A549 (cell line): ENCODE measurements around the gene SNTG2. TPM values are rescaled to one million over a fixed set of nuclear protein-coding genes. Genes with fewer than 3 reads are reported as not detected.

Source experiments
- ATAC-seq, 2 experiments: fragments of 200-7000 bp in 1 of 2; fragments of >200 bp in 1 of 2; cut with Nextera tagmentation in 1 of 2; cut with Tn5 transposase in 1 of 2; 3 replicates each; pipeline versions ENCODE4 v1.8.0 to v1.9.1; 2018 to 2020; ENCODE audit warnings: mild to moderate bottlenecking in 1 of 2, moderate library complexity in 1 of 2
- CTCF ChIA-PET: fragments of 300-600 bp; sonication (Branson Sonifier 250); formaldehyde crosslinking; extraction: SDS; loops from one replicate; lab custom pipeline; 2021; ENCODE audit warnings: antibody characterized with exemption, inconsistent platforms; lab: Yijun Ruan, JAX
- POLR2A ChIA-PET: fragments of 350-600 bp; formaldehyde crosslinking; extraction: SDS; loops from one replicate; lab custom pipeline; 2021; ENCODE audit warnings: antibody characterized with exemption, inconsistent platforms; lab: Yijun Ruan, JAX
- DNase-seq, 2 experiments: peaks; one replicate each; pipeline versions ENCODE4 v3.0.0 to v3.0.0-alpha.2; 2011 to 2016; ENCODE audit warnings: low read depth in 1 of 2, low spot score in 1 of 2
- FAIRE-seq: peaks from 2 replicates; lab custom pipeline; 2011; peaks lifted over from hg19 to GRCh38; lab: Jason Lieb, UNC
- H3K27ac ChIP-seq, 2 experiments: fragments of >200 bp; sonication (Bioruptor Twin); formaldehyde crosslinking; 3 replicates each; pipeline ENCODE4 v1.5.1; 2016 to 2017
- H3K4me1 ChIP-seq: fragments of >200 bp; sonication (Bioruptor Twin); formaldehyde crosslinking; 3 replicates; pipeline ENCODE4 v1.6.1; 2016
- H3K4me2 ChIP-seq: fragments of >200 bp; sonication (Bioruptor Twin); formaldehyde crosslinking; 3 replicates; pipeline ENCODE4 v1.6.1; 2016
- H3K4me3 ChIP-seq: fragments of >200 bp; sonication (Bioruptor Twin); formaldehyde crosslinking; 3 replicates; pipeline ENCODE4 v1.5.1; 2016
- H3K9me3 ChIP-seq: fragments of >200 bp; sonication (Bioruptor Twin); formaldehyde crosslinking; 3 replicates; pipeline ENCODE4 v1.6.1; 2016
- BHLHE40 ChIP-seq: IDR thresholded peaks from 2 replicates; pipeline ENCODE4 v1.6.1; 2012; ENCODE audit warnings: low read depth, low read length, inconsistent platforms
- CBX2 ChIP-seq: fragments of 200-600 bp; sonication (generic); IDR thresholded peaks from 2 replicates; pipeline ENCODE4 v1.6.1; 2016; ENCODE audit warnings: low read depth, mild to moderate bottlenecking, borderline replicate concordance
- CBX8 ChIP-seq: fragments of 200-600 bp; sonication (generic); IDR thresholded peaks from 2 replicates; pipeline ENCODE4 v1.6.1; 2016
- FOXS1 ChIP-seq: fragments of 250-450 bp; sonication (Bioruptor Pico); IDR thresholded peaks from 2 replicates; pipeline ENCODE4 v1.5.0; 2020; ENCODE audit warnings: mild to moderate bottlenecking, moderate library complexity
- GATA3 ChIP-seq: IDR thresholded peaks from 2 replicates; pipeline ENCODE4 v1.6.1; 2012; ENCODE audit warnings: borderline replicate concordance
- HDAC2 ChIP-seq: fragments of 200-600 bp; sonication (generic); IDR thresholded peaks from 2 replicates; pipeline ENCODE4 v1.6.1; 2016
- HEYL ChIP-seq: fragments of 250-450 bp; sonication (Bioruptor Pico); IDR thresholded peaks from 2 replicates; pipeline ENCODE4 v1.8.0; 2021; ENCODE audit warnings: mild to moderate bottlenecking, moderate library complexity
- HOXA7 ChIP-seq: fragments of 250-450 bp; sonication (Bioruptor Pico); IDR thresholded peaks from 2 replicates; pipeline ENCODE4 v1.5.0; 2020; ENCODE audit warnings: mild to moderate bottlenecking, moderate library complexity
- KDM5A ChIP-seq: fragments of 200-600 bp; sonication (generic); IDR thresholded peaks from 2 replicates; pipeline ENCODE4 v1.6.1; 2016; ENCODE audit warnings: antibody characterized with exemption, mild to moderate bottlenecking
- MAZ ChIP-seq: fragments of 150-350 bp; IDR thresholded peaks from 2 replicates; pipeline ENCODE4 v1.6.1; 2014; ENCODE audit warnings: antibody characterized with exemption, low read depth, low read length, borderline replicate concordance
- MYC ChIP-seq: IDR thresholded peaks from 2 replicates; pipeline ENCODE4 v1.6.1; 2012; ENCODE audit warnings: mild to moderate bottlenecking, inconsistent platforms, low read length, improper control_type of control experiment, borderline replicate concordance
- NFE2L2 ChIP-seq: fragments of 150-350 bp; conservative IDR thresholded peaks from 2 replicates; pipeline ENCODE4 v1.6.1; 2014; ENCODE audit warnings: low read length
- NPAS2 ChIP-seq: fragments of 250-450 bp; sonication (Bioruptor Pico); IDR thresholded peaks from 2 replicates; pipeline ENCODE4 v1.8.0; 2022; ENCODE audit warnings: mild to moderate bottlenecking, moderate library complexity, borderline replicate concordance
- PHF8 ChIP-seq: fragments of 200-600 bp; sonication (generic); IDR thresholded peaks from 2 replicates; pipeline ENCODE4 v1.6.1; 2016; ENCODE audit warnings: low read depth, mild to moderate bottlenecking, antibody characterized with exemption, moderate library complexity, borderline replicate concordance
- RARB ChIP-seq: fragments of 250-450 bp; sonication (Bioruptor Pico); IDR thresholded peaks from 2 replicates; pipeline ENCODE4 v1.8.0; 2021; ENCODE audit warnings: mild to moderate bottlenecking, moderate library complexity
- RCOR1 ChIP-seq: fragments of 150-350 bp; IDR thresholded peaks from 2 replicates; pipeline ENCODE4 v1.6.1; 2014; ENCODE audit warnings: antibody characterized with exemption, low read length, low read depth
- RFX5 ChIP-seq: fragments of 450-650 bp; IDR thresholded peaks from 2 replicates; pipeline ENCODE4 v1.7.1; 2014; ENCODE audit warnings: antibody characterized with exemption, mild to moderate bottlenecking, moderate library complexity
- RNF2 ChIP-seq: fragments of 200-600 bp; sonication (generic); IDR thresholded peaks from 2 replicates; pipeline ENCODE4 v1.6.1; 2016; ENCODE audit warnings: low read depth, mild to moderate bottlenecking, antibody characterized with exemption, moderate library complexity, borderline replicate concordance
- ZC3H11A ChIP-seq: fragments of 450-650 bp; IDR thresholded peaks from 2 replicates; pipeline ENCODE4 v1.6.1; 2014; ENCODE audit warnings: antibody characterized with exemption, mild to moderate bottlenecking
- ZSCAN20 ChIP-seq: fragments of 250-450 bp; sonication (Bioruptor Pico); IDR thresholded peaks from 2 replicates; pipeline ENCODE4 v1.8.0; 2022; ENCODE audit warnings: mild to moderate bottlenecking, moderate library complexity
- WGBS: methylation state at CpG from one replicate; pipeline ENCODE4 v1.1.6; 2017; ENCODE audit errors: missing lambda C conversion rate; 5-methylcytosine and 5-hydroxymethylcytosine counted together
- polyA plus RNA-seq, 4 experiments: library from polyadenylated mRNA; depleted of rRNA in 3 of 4; stranded (reverse); fragments of >200 nt; fragmentation: RNase III in 1 of 4; extraction: RNeasy Plus Mini Kit Qiagen cat#74134 plus additional on column Dnase treatment in 1 of 4; gene quantifications; 2 replicates in 3 of 4; 3 replicates in 1 of 4; pipeline ENCODE4 v1.2.3, GENCODE V29; 2011 to 2017
- TF ChIP-seq, protein P1 (sequence below): fragments of 250-450 bp; sonication (Bioruptor Pico); IDR thresholded peaks from 2 replicates; pipeline ENCODE4 v1.5.0; 2020; ENCODE audit warnings: low read depth, mild to moderate bottlenecking, moderate library complexity
- TF ChIP-seq, protein P2 (sequence below): fragments of 450-650 bp; IDR thresholded peaks from 2 replicates; pipeline ENCODE4 v1.6.1; 2014; ENCODE audit warnings: antibody characterized with exemption
- TF ChIP-seq, protein P3 (sequence below): fragments of >200 bp; sonication (Bioruptor Twin); formaldehyde crosslinking; IDR thresholded peaks from 3 replicates; pipeline ENCODE4 v1.6.1; 2016
- TF ChIP-seq, protein P4 (sequence below): IDR thresholded peaks from 2 replicates; pipeline ENCODE4 v1.6.1; 2012
- TF ChIP-seq, protein P5 (sequence below): IDR thresholded peaks from 2 replicates; pipeline ENCODE4 v1.6.1; 2012; ENCODE audit warnings: low read depth, borderline replicate concordance
- TF ChIP-seq, protein P6 (sequence below): fragments of 150-350 bp; IDR thresholded peaks from 2 replicates; pipeline ENCODE4 v1.6.1; 2014; ENCODE audit warnings: low read depth, mild to moderate bottlenecking, low read length

The SNTG2 gene
- polyA plus RNA-seq, 2 of the 4 experiments (the other 2 are of a cell fraction): not detected

DNA sequence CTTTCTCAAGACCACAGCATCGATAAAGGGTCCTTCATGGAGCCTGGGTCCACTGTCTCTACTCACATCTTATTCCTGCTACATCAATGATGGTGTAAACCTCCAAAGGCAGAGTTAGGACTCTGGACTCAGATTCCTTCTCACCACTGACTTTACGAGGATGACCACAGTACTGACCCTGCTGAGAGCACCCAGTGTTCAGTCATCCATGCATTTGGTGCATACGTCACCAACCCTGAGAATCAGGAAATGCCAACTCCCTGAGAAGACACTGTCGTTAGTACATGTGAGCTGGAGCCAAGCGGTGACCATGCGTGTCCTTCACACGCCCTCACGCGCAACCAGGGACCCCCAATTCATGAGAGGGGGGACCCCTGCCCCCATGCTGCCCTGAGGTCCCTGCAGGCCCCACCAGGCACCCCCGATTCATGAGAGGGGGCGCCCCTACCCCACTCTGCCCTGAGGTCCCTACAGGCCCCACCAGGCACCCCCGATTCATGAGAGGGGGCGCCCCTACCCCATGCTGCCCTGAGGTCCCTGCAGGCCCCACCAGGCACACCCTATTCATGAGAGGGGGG lies 284.2 kb downstream of the SNTG2 start:
- no peak for ATAC-seq
- no peak overlapping the region for H3K27ac ChIP-seq
- DNase-seq: no peak
- WGBS: 60% methylated on average over 9 of the region's 13 CpGs
- H3K4me3 ChIP-seq: no peak overlapping the region
- POLR2A ChIA-PET: no interaction called here
- TF ChIP-seq HDAC2: no peak
- no peak for TF ChIP-seq KDM5A
- no peak for TF ChIP-seq RNF2
- no peak for TF ChIP-seq FOXS1
- TF ChIP-seq RFX5: no peak
- TF ChIP-seq, protein P1, sequence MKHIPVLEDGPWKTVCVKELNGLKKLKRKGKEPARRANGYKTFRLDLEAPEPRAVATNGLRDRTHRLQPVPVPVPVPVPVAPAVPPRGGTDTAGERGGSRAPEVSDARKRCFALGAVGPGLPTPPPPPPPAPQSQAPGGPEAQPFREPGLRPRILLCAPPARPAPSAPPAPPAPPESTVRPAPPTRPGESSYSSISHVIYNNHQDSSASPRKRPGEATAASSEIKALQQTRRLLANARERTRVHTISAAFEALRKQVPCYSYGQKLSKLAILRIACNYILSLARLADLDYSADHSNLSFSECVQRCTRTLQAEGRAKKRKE (CRISPR knock-in tag): no peak
- TF ChIP-seq PHF8: no peak
- TF ChIP-seq, protein P2, sequence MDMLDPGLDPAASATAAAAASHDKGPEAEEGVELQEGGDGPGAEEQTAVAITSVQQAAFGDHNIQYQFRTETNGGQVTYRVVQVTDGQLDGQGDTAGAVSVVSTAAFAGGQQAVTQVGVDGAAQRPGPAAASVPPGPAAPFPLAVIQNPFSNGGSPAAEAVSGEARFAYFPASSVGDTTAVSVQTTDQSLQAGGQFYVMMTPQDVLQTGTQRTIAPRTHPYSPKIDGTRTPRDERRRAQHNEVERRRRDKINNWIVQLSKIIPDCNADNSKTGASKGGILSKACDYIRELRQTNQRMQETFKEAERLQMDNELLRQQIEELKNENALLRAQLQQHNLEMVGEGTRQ: no peak
- no peak for TF ChIP-seq GATA3
- TF ChIP-seq, protein P3, sequence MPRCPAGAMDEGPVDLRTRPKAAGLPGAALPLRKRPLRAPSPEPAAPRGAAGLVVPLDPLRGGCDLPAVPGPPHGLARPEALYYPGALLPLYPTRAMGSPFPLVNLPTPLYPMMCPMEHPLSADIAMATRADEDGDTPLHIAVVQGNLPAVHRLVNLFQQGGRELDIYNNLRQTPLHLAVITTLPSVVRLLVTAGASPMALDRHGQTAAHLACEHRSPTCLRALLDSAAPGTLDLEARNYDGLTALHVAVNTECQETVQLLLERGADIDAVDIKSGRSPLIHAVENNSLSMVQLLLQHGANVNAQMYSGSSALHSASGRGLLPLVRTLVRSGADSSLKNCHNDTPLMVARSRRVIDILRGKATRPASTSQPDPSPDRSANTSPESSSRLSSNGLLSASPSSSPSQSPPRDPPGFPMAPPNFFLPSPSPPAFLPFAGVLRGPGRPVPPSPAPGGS: no peak
- no peak for TF ChIP-seq HOXA7
- TF ChIP-seq ZC3H11A: no peak
- TF ChIP-seq RARB (CRISPR knock-in tag): no peak
- TF ChIP-seq, protein P4, sequence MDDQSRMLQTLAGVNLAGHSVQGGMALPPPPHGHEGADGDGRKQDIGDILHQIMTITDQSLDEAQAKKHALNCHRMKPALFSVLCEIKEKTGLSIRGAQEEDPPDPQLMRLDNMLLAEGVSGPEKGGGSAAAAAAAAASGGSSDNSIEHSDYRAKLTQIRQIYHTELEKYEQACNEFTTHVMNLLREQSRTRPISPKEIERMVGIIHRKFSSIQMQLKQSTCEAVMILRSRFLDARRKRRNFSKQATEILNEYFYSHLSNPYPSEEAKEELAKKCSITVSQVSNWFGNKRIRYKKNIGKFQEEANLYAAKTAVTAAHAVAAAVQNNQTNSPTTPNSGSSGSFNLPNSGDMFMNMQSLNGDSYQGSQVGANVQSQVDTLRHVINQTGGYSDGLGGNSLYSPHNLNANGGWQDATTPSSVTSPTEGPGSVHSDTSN: no peak
- CTCF ChIA-PET: interaction anchor here (1.0 kb wide), 1 partner anchor 29 kb away, joined by 3 read pairs; no protein-coding TSS in a partner anchor
- no peak for FAIRE-seq
- no peak overlapping the region for H3K4me2 ChIP-seq
- H3K9me3 ChIP-seq: no peaks in the 10 kb centered on the region
- no peaks in the 10 kb centered on the region for H3K4me1 ChIP-seq

DNA sequence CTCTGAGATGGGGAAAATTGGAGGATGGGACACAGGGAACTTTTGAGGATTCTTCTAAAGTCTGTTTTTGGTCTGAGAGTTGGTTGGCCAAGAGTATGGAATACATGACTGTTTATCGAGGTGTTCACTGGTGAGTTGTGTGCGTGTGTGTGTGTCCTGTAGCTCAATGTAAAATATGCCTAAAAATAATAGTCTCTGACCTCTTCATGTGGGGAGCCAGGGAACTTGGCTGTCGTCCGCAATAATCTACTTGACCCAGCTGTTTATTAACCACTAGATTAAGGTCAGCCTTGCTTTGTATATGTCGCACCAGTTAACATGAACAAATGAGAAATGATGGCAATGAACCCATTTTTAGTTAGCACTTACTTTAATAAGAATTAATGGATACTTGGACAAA lies 285.2 kb downstream of the SNTG2 start:
- 51% methylated on average over 5 of the region's 5 CpGs for WGBS
- H3K9me3 ChIP-seq: no peaks in the 10 kb centered on the region
- FAIRE-seq: no peak
- H3K27ac ChIP-seq: no peak overlapping the region
- H3K4me1 ChIP-seq: no peaks in the 10 kb centered on the region
- H3K4me2 ChIP-seq: no peak overlapping the region
- no peak for ATAC-seq
- CTCF ChIA-PET: interaction anchor here (1.0 kb wide), 1 partner anchor 30 kb away, joined by 3 read pairs; no protein-coding TSS in a partner anchor
- H3K4me3 ChIP-seq: no peak overlapping the region
- POLR2A ChIA-PET: no interaction called here
- no peak for TF ChIP-seq CBX8
- TF ChIP-seq BHLHE40: no peak
- TF ChIP-seq RNF2: no peak
- TF ChIP-seq RCOR1: no peak
- TF ChIP-seq MYC: no peak
- no peak for TF ChIP-seq NPAS2 (CRISPR knock-in tag)
- DNase-seq: no peak

DNA sequence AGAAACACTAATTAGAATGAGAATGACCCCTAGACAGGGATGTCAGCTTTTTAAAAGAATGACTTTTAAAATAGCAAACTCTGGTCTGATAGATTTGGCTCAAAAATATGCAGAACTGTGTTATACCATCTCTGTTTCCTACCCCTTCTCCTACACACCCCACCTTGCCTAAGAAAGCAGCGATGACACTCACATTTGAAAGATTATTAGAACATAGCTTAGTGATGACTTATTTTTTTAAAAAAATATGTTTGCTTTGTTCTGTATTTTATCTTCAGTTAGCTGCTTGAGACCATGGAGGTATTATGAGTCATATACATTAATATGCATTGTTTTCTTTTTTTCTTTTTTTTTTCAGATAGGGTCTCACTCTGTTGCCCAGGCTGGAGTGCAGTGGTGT lies 286.0 kb downstream of the SNTG2 start:
- no peak overlapping the region for H3K4me2 ChIP-seq
- ChIA-PET POLR2A (no interaction called here), CTCF (no interaction called here)
- no peak for DNase-seq
- no peak overlapping the region for H3K27ac ChIP-seq
- ATAC-seq: no peak
- no peaks in the 10 kb centered on the region for H3K4me1 ChIP-seq
- TF ChIP-seq, protein P5, sequence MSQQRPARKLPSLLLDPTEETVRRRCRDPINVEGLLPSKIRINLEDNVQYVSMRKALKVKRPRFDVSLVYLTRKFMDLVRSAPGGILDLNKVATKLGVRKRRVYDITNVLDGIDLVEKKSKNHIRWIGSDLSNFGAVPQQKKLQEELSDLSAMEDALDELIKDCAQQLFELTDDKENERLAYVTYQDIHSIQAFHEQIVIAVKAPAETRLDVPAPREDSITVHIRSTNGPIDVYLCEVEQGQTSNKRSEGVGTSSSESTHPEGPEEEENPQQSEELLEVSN: no peak
- TF ChIP-seq ZC3H11A (no peak), NFE2L2 (no peak), HEYL (CRISPR knock-in tag) (no peak), ZSCAN20 (CRISPR knock-in tag) (no peak), RCOR1 (no peak), CBX2 (no peak), MAZ (no peak)
- TF ChIP-seq, protein P6, sequence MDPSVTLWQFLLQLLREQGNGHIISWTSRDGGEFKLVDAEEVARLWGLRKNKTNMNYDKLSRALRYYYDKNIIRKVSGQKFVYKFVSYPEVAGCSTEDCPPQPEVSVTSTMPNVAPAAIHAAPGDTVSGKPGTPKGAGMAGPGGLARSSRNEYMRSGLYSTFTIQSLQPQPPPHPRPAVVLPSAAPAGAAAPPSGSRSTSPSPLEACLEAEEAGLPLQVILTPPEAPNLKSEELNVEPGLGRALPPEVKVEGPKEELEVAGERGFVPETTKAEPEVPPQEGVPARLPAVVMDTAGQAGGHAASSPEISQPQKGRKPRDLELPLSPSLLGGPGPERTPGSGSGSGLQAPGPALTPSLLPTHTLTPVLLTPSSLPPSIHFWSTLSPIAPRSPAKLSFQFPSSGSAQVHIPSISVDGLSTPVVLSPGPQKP: no peak
- H3K4me3 ChIP-seq: no peak overlapping the region
- no peak for FAIRE-seq
- H3K9me3 ChIP-seq: no peaks in the 10 kb centered on the region
- WGBS: 9% methylated on average over 1 of the region's 1 CpG
